Heart left ventricle (tissue), 16 donors: Measurements from ENCODE around the gene CFAP65. TPM values are rescaled to one million over a fixed set of nuclear protein-coding genes. Genes with fewer than 3 reads are reported as not detected.

Experiments used
- ATAC-seq, 4 donors: fragments of 200-7000 bp; cut with Tn5 transposase; one replicate each; pipeline ENCODE4 v1.9.1; 2020 to 2022; ENCODE audit warnings: moderate library complexity in 4 of 4, mild to moderate bottlenecking in 3 of 4, moderate number of reproducible peaks in 1 of 4
- DNase-seq, 5 donors: peaks; one replicate each; pipeline ENCODE4 v3.0.0-alpha.2; 2020
- H3K27ac ChIP-seq, 12 donors: fragments of 200-600 bp; sonication (generic) in 4 of 12; one replicate each; pipeline versions ENCODE4 v1.5.0 to v1.8.0; 2016 to 2022; ENCODE audit warnings: mild to moderate bottlenecking in 2 of 12
- H3K27me3 ChIP-seq, 9 donors: fragments of 200-600 bp; sonication (generic) in 2 of 9; one replicate each; pipeline versions ENCODE4 v1.5.1 to v1.8.0; 2016 to 2022; ENCODE audit warnings: mild to moderate bottlenecking in 3 of 9
- H3K36me3 ChIP-seq, 9 donors: fragments of 200-600 bp; sonication (generic) in 2 of 9; one replicate each; pipeline versions ENCODE4 v1.5.0 to v1.8.0; 2018 to 2022; ENCODE audit warnings: mild to moderate bottlenecking in 2 of 9
- H3K4me1 ChIP-seq, 12 donors: fragments of 200-600 bp; sonication (generic) in 4 of 12; one replicate each; pipeline versions ENCODE4 v1.5.0 to v1.8.0; 2016 to 2022; ENCODE audit warnings: mild to moderate bottlenecking in 3 of 12
- H3K4me3 ChIP-seq, 12 donors: fragments of 200-600 bp; sonication (generic) in 4 of 12; one replicate each; pipeline versions ENCODE4 v1.5.0 to v1.8.0; 2017 to 2022; ENCODE audit warnings: mild to moderate bottlenecking in 9 of 12, moderate library complexity in 4 of 12
- H3K9me3 ChIP-seq, 12 donors: fragments of 200-600 bp; sonication (generic) in 4 of 12; one replicate each; pipeline versions ENCODE4 v1.5.0 to v1.8.0; 2016 to 2022; ENCODE audit warnings: mild to moderate bottlenecking in 1 of 12
- POLR2A ChIP-seq, 2 donors: fragments of 450-650 bp; IDR thresholded peaks; one replicate each; pipeline ENCODE4 v1.6.1; 2017; ENCODE audit warnings: antibody characterized with exemption in 2 of 2, mild to moderate bottlenecking in 2 of 2, moderate library complexity in 2 of 2
- WGBS, 4 donors: extraction: QIAGEN DNeasy Blood & Tissue Kit in 2 of 4; methylation state at CpG; one replicate each; pipeline versions ENCODE4 v1.1.5 to v1.1.7; 2013 to 2018; 5-methylcytosine and 5-hydroxymethylcytosine counted together
- intact Hi-C, 10 donors: fragments of 100-400 bp; cut with DNase I; formaldehyde crosslinking; loops; one replicate each; pipeline versions ENCODE4 v1.11.1 to v1.14.2; 2022
- microRNA counts, 2 donors: library from miRNA; unstranded; fragments of <30 nt; microRNA quantifications; one replicate each; lab custom pipeline; 2016
- microRNA-seq, 4 donors: library from miRNA; unstranded; fragments of <30 nt; microRNA quantifications; one replicate each; pipeline versions ENCODE4 to v1.2.0, GENCODE V29; 2017 to 2020
- polyA plus RNA-seq, 2 donors: library from polyadenylated mRNA; stranded (reverse); fragments of 200-250 nt; gene quantifications; one replicate each; pipeline ENCODE4 v1.2.3, GENCODE V29; 2013
- total RNA-seq, 9 donors: library from RNA; depleted of rRNA in 2 of 9; stranded (reverse); fragments of >200 nt in 2 of 9; fragmentation: NEBNext Ultra II Directional in 3 of 9; extraction: Animal tissue kit (Norgen Biotek cat#: 25700) in 3 of 9; gene quantifications; one replicate each; pipeline versions ENCODE4 v1.1.0 to v1.2.4, GENCODE V29; 2016 to 2023
- TF ChIP-seq, protein P1 (sequence below), 12 donors: fragments of 200-600 bp; sonication (generic) in 4 of 12; IDR thresholded peaks; one replicate each; pipeline versions ENCODE4 v1.5.0 to v1.8.0; 2018 to 2022; ENCODE audit warnings: antibody characterized with exemption in 12 of 12, mild to moderate bottlenecking in 5 of 12
- donor health status: ischemic (EF 13 %, LVEDD 7.1; RV severe dilation, severe dysfunction).
- donor health status: healthy with polysubstance abuse.
- donor health status: DM: no; HTN: yes; CAD: no.
- donor health status: DM: no; HTN: no; CAD: no.
- donor health status: ischemic (EF 25% LVEDD 6.9; RV normal size, moderate dysfunction).
- donor health status: ischemic (EF 25% LVEDD 5.7; RV mildly dilated, moderate dysfunction).
- donor health status: healthy.
- donor health status: DM: yes; HTN: yes; CAD: no.
- donor health status: ischemic (EF 35%, LVEDD 5.7; RV mildly dilated, moderate dysfunction).
- donor health status: nonischemic (EF 11% LVEDD 7.7; RV severe dilation, severe dysfunction).
- donor health status: DM: yes; HTN: yes; CAD: no.
- donor health status: PGD.
- donor health status: ischemic (EF 29% LVEDD 5.4; RV normal size, mild dysfunction).
- donor health status: nonischemic (EF 23%, LVEDD 6.1; RV moderate dilation, normal function).

CFAP65 gene
- total and polyA plus RNA-seq, 11 donors = 0.04 TPM; not detected in 10

DNA sequence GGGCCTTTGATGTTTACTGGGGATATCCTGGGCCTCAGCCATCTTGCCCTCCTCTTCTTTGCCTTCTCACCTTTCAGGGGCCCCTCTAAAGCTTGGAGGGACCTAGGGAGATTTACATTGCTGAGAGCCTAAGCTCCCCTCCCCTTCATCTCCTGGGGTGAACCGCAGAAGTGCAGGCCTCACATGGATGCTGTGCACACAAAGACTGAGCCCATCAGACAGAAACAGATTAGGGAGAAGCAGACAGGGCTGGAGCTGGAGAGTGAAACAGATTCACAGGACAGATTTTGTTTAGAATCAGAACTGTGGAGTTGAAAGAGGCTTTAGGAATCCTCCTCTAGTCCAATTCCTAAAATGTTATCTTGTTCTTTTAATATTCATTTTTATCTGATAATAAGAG, 85.3 kb downstream of the CFAP65 start:
- H3K27me3 ChIP-seq = peaks cover 18 to 71% (median 35%) of the 10 kb centered on the region in 9 donors
- H3K9me3 ChIP-seq = no peaks in the 10 kb centered on the region
- H3K36me3 ChIP-seq = no peaks in the 10 kb centered on the region
- no peak overlapping the region for H3K27ac ChIP-seq
- intact Hi-C loops = no loop called here
- ATAC-seq (no peak), DNase-seq (no peak)
- TF ChIP-seq, protein P1, sequence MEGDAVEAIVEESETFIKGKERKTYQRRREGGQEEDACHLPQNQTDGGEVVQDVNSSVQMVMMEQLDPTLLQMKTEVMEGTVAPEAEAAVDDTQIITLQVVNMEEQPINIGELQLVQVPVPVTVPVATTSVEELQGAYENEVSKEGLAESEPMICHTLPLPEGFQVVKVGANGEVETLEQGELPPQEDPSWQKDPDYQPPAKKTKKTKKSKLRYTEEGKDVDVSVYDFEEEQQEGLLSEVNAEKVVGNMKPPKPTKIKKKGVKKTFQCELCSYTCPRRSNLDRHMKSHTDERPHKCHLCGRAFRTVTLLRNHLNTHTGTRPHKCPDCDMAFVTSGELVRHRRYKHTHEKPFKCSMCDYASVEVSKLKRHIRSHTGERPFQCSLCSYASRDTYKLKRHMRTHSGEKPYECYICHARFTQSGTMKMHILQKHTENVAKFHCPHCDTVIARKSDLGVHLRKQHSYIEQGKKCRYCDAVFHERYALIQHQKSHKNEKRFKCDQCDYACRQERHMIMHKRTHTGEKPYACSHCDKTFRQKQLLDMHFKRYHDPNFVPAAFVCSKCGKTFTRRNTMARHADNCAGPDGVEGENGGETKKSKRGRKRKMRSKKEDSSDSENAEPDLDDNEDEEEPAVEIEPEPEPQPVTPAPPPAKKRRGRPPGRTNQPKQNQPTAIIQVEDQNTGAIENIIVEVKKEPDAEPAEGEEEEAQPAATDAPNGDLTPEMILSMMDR (IDR thresholded peaks at IDR 0.05) = no peak
- TF ChIP-seq POLR2A (IDR thresholded peaks at IDR 0.05) = no peak
- WGBS, 4 donors = 50 to 69% (median 61%) methylated on average over 1 of the region's 1 CpG
- H3K4me1 ChIP-seq = peaks cover 0 to 20% (median 0%) of the 10 kb centered on the region in 12 donors
- H3K4me3 ChIP-seq = no peak overlapping the region

DNA sequence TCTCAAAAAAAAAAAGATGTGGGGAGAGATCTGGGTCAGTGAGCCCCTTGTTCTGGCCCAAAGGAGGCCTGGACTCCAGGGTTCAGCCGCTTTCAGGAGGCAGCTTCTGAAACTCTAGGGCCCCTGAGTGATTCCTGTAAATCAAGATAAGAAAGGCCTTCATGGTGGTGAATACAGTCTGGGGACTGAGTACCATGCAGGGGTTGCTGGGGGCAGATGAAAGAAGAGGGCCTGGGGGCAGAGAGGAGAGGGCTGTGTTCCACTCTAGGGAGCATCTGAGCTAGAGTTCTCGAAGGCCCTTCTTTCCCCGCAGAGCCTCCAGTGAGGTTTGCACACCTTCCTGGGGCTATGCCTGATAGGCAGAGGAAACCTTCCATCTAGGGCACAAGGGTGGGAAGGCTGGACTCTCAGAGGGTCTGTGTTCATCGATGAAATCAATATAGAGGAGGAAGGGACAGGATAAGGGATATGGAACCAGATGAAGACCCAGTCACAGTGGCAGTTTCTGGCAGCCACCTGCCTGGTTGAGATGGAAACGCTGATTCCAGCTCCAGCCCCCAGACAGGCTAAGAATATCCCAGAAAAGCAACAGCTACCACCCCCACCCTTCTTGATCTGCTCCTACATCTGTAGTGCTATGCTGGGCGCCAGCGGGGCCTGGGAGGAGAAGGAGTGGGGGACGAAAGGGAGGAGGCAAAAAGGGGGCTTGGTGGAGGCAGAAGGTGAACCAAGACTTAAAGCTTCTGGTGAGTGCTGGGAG, 86.6 kb downstream of the CFAP65 start:
- DNase-seq = no peak
- H3K4me3 ChIP-seq = no peak overlapping the region
- peaks cover 0 to 7% (median 0%) of the 10 kb centered on the region in 12 donors for H3K4me1 ChIP-seq
- H3K9me3 ChIP-seq = no peaks in the 10 kb centered on the region
- TF ChIP-seq POLR2A (IDR thresholded peaks at IDR 0.05) = no peak
- TF ChIP-seq, protein P1 (IDR thresholded peaks at IDR 0.05) = no peak
- peaks cover 8 to 65% (median 24%) of the 10 kb centered on the region in 9 donors for H3K27me3 ChIP-seq
- no peaks in the 10 kb centered on the region for H3K36me3 ChIP-seq
- 65 to 72% (median 71%) methylated on average over 8 of the region's 8 CpGs for WGBS, 4 donors
- no peak for ATAC-seq
- intact Hi-C loops = no loop called here
- H3K27ac ChIP-seq = no peak overlapping the region

DNA sequence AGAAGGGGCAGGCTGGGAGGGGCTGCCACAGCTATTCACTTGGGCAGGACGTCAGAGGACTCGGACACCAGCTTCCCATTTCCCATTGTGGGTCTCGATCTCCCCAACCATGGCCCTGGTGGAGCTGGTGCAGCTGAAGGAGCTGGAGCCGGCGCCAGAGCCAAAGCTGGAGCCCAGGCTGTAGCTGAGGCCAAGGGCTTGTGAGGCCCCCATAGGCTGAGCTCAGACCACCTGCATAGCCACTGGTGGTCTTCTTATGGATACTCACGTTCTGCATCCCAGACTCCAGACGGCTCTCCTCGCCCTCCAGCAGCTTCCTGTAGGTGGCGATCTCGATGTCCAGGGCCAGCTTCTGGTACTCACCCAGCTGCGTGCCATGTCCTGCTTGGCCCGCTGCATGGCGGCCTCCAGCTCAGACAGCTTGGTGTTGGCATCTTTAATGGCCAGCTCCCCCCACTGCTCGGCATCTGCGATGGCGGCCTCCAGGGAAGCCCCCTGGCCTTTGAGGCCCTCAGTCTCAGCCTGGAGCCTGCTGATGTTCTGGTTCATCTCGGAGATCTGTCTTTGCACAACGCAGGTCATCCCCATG, 87.9 kb downstream of the CFAP65 start:
- intact Hi-C loops = no loop called here

More for the DNA sequence above, 87.9 kb downstream of the CFAP65 start:
- H3K27ac ChIP-seq = no peak overlapping the region
- no peaks in the 10 kb centered on the region for H3K36me3 ChIP-seq
- ATAC-seq (no peak), DNase-seq (no peak)
- H3K9me3 ChIP-seq = no peaks in the 10 kb centered on the region
- H3K4me3 ChIP-seq = no peak overlapping the region
- H3K27me3 ChIP-seq = peaks cover under 1 to 62% (median 13%) of the 10 kb centered on the region in 9 donors
- 59 to 66% (median 64%) methylated on average over 16 to 18 of the region's 18 CpGs for WGBS, 4 donors
- H3K4me1 ChIP-seq = no peaks in the 10 kb centered on the region
- TF ChIP-seq POLR2A (IDR thresholded peaks at IDR 0.05) = no peak
- TF ChIP-seq, protein P1 (IDR thresholded peaks at IDR 0.05) = no peak

MicroRNAs within 50 kb of the gene (microRNA counts, 767-probe panel; counts per million panel counts)
- microRNA hsa-miR-3131 (lab: Ali Mortazavi, UCI) = 71.6 to 309 counts per million in 2 donors
- 0 to 71.6 counts per million in 2 donors for microRNA hsa-miR-375 (lab: Ali Mortazavi, UCI)

Small RNA genes within 50 kb of the gene (microRNA-seq; reads per million reads assigned to microRNA genes)
- gene MIR3131 (0 reads per million in 4 donors), gene MIR375 (3.1 to 93.8 (median 6.9) reads per million in 4 donors)

Other genes starting within 250 kb of the CFAP65 start
- gene PRKAG3, start 209.7 kb downstream of the CFAP65 start, total RNA-seq = not detected
- gene PRKAG3, start 209.7 kb downstream of the CFAP65 start, polyA plus RNA-seq = under 1 TPM in 1 of 2 donors, not detected in 1; 0.06 TPM
- 10 to 100 TPM in 1 of 9 donors, 1 to 10 TPM in 3, under 1 TPM in 5; 0.34 to 13.1 (median 1.00) TPM for gene WNT6, start 181.7 kb downstream of the CFAP65 start, total RNA-seq
- gene WNT6, start 181.7 kb downstream of the CFAP65 start, polyA plus RNA-seq = 1 to 10 TPM in 1 of 2 donors, under 1 TPM in 1; 0.44 to 1.4 TPM
- 1 to 10 TPM in 1 of 9 donors, under 1 TPM in 1, not detected in 7; 0.16 to 1.3 TPM for gene WNT10A, start 160.7 kb downstream of the CFAP65 start, total RNA-seq
- gene WNT10A, start 160.7 kb downstream of the CFAP65 start, polyA plus RNA-seq = under 1 TPM in 1 of 2 donors, not detected in 1; 0.08 TPM
- gene CDK5R2, start 81.8 kb downstream of the CFAP65 start, total RNA-seq = not detected
- not detected for gene CDK5R2, start 81.8 kb downstream of the CFAP65 start, polyA plus RNA-seq
- not detected for gene FEV, start 56.3 kb downstream of the CFAP65 start, total RNA-seq
- not detected for gene FEV, start 56.3 kb downstream of the CFAP65 start, polyA plus RNA-seq
- gene CRYBA2, start 48.1 kb downstream of the CFAP65 start, total RNA-seq = not detected
- gene CRYBA2, start 48.1 kb downstream of the CFAP65 start, polyA plus RNA-seq = not detected
- not detected for gene IHH, start 19.4 kb upstream of the CFAP65 start, total RNA-seq
- not detected for gene IHH, start 19.4 kb upstream of the CFAP65 start, polyA plus RNA-seq
- gene NHEJ1, start 119.3 kb upstream of the CFAP65 start, total RNA-seq = 10 to 100 TPM in 1 of 9 donors, 1 to 10 TPM in 8; 4.6 to 13.2 (median 8.0) TPM
- 10 to 100 TPM in 1 of 2 donors, 1 to 10 TPM in 1; 3.7 to 17.0 TPM for gene NHEJ1, start 119.3 kb upstream of the CFAP65 start, polyA plus RNA-seq
- under 1 TPM in 8 of 9 donors, not detected in 1; 0.12 to 0.92 (median 0.44) TPM for gene SLC23A3, start 128.5 kb upstream of the CFAP65 start, total RNA-seq
- under 1 TPM; 0.17 to 0.84 TPM for gene SLC23A3, start 128.5 kb upstream of the CFAP65 start, polyA plus RNA-seq
- gene CNPPD1, start 135.4 kb upstream of the CFAP65 start, total RNA-seq = 10 to 100 TPM; 40.1 to 81.8 (median 57.2) TPM
- 100 to 1,000 TPM in 1 of 2 donors, 10 to 100 TPM in 1; 37.3 to 118 TPM for gene CNPPD1, start 135.4 kb upstream of the CFAP65 start, polyA plus RNA-seq
- gene RETREG2, start 136.8 kb upstream of the CFAP65 start, total RNA-seq = 10 to 100 TPM; 28.3 to 55.8 (median 38.2) TPM
- gene RETREG2, start 136.8 kb upstream of the CFAP65 start, polyA plus RNA-seq = 10 to 100 TPM; 13.4 to 56.0 TPM
- 10 to 100 TPM; 13.9 to 32.3 (median 23.5) TPM for gene ZFAND2B, start 165.3 kb upstream of the CFAP65 start, total RNA-seq
- 10 to 100 TPM; 17.6 to 35.7 TPM for gene ZFAND2B, start 165.3 kb upstream of the CFAP65 start, polyA plus RNA-seq
- gene ABCB6, start 177.4 kb upstream of the CFAP65 start, total RNA-seq = 10 to 100 TPM; 12.1 to 28.1 (median 17.9) TPM
- gene ABCB6, start 177.4 kb upstream of the CFAP65 start, polyA plus RNA-seq = 10 to 100 TPM; 25.3 to 30.4 TPM
- 100 to 1,000 TPM in 3 of 9 donors, 10 to 100 TPM in 6; 62.8 to 147 (median 83.5) TPM for gene ATG9A, start 188.1 kb upstream of the CFAP65 start, total RNA-seq
- gene ATG9A, start 188.1 kb upstream of the CFAP65 start, polyA plus RNA-seq = 100 to 1,000 TPM in 1 of 2 donors, 10 to 100 TPM in 1; 28.3 to 133 TPM
- gene ANKZF1, start 188.3 kb upstream of the CFAP65 start, total RNA-seq = 10 to 100 TPM; 14.0 to 36.8 (median 28.0) TPM
- 10 to 100 TPM; 15.2 to 22.5 TPM for gene ANKZF1, start 188.3 kb upstream of the CFAP65 start, polyA plus RNA-seq
- 1 to 10 TPM; 1.6 to 7.9 (median 2.5) TPM for gene GLB1L, start 203.9 kb upstream of the CFAP65 start, total RNA-seq
- 1 to 10 TPM; 1.3 to 1.8 TPM for gene GLB1L, start 203.9 kb upstream of the CFAP65 start, polyA plus RNA-seq
- 10 to 100 TPM; 13.8 to 26.9 (median 19.1) TPM for gene STK16, start 204.0 kb upstream of the CFAP65 start, total RNA-seq
- 10 to 100 TPM; 13.8 to 31.6 TPM for gene STK16, start 204.0 kb upstream of the CFAP65 start, polyA plus RNA-seq
- gene TUBA4B, start 211.7 kb upstream of the CFAP65 start, total RNA-seq = not detected
- not detected for gene TUBA4B, start 211.7 kb upstream of the CFAP65 start, polyA plus RNA-seq
- 100 to 1,000 TPM; 137 to 381 (median 193) TPM for gene TUBA4A, start 212.4 kb upstream of the CFAP65 start, total RNA-seq
- gene TUBA4A, start 212.4 kb upstream of the CFAP65 start, polyA plus RNA-seq = 100 to 1,000 TPM; 189 to 362 TPM
- 10 to 100 TPM; 61.3 to 95.4 (median 74.9) TPM for gene DNAJB2, start 237.8 kb upstream of the CFAP65 start, total RNA-seq
- gene DNAJB2, start 237.8 kb upstream of the CFAP65 start, polyA plus RNA-seq = 100 to 1,000 TPM in 1 of 2 donors, 10 to 100 TPM in 1; 66.5 to 181 TPM